Pons (tissue), 1 donor: ENCODE results near the gene TRPM3.

Experiments
- DNase-seq: peaks from one replicate; pipeline ENCODE4 v3.0.0-alpha.2; 2016; ENCODE audit warnings: low spot score

The TRPM3 gene

DNA sequence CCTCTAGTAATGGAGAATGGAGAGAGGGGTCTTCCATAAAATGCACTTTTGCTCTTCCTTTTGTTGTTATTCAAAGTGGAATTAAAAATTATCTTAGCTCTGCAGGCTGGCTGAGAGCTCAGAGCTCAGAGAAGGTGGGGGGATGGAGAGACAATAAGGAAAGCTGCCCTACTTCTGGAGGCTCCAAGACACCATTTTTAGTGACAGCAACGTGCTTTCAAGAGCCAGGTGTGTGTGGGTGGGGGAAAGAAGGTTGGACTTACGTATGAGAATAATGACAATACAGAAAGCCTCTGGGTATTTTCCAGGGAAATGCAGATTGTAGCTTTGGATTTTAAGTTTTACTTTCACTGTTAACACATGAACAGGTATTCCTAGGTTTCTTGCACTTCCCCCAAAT lies 173.9 kb downstream of the TRPM3 start:
- DNase-seq = no peak

DNA sequence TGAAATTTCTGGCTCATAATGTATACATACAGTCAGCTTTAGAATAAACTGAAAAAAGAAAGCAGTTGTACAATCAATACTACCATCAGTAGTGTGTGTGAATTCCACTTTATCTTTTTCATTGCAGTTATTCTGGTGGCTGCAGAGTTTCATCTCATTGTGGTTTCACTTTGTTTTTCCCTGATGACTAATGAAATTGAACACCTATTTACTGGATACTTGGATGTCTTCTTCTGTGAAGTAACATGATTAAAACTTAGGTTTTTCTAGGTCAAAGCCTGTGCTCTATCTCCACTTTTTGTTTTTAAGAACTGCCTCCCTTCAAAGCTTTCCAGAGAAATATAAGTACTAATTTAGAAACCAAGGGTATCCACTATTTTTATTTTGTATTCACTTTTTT lies 174.3 kb downstream of the TRPM3 start:
- DNase-seq = no peak

DNA sequence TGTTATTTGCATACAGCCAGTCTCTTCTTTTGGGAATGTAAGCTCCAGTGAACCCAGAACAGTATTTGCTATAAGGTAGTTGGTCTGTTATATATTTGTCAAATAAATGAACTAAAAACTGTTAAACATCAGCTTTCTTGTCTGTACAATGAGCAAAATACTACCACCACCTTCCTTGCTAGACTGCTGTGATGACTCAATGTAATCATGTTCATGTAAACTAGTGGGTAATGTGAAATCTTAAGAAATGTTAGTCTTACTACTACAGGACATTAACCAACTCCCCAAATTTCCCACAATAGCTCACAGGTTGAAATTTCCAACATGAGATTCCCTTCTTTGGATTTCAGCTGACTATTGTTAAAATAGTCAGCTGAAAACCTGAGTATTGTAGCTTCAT lies 176.1 kb downstream of the TRPM3 start:
- DNase-seq = no peak

DNA sequence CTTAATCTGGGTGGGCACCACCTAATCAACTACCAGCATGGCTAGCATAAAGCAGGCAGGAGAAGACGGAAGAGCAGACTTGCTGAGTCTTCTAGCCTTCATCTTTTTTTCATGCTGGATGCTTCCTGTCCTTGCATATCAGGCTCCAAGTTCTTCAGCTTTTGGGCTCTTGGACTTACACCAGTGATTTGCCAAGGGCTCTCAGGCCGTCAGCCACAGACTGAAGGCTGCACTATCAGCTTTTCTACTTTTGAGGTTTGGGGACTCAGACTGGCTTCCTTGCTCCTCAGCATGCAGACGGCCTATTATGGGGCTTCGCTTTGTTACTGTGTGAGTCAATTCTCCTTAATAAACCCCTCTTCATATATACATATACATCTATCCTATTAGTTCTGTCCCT lies 180.2 kb downstream of the TRPM3 start:
- DNase-seq = no peak

DNA sequence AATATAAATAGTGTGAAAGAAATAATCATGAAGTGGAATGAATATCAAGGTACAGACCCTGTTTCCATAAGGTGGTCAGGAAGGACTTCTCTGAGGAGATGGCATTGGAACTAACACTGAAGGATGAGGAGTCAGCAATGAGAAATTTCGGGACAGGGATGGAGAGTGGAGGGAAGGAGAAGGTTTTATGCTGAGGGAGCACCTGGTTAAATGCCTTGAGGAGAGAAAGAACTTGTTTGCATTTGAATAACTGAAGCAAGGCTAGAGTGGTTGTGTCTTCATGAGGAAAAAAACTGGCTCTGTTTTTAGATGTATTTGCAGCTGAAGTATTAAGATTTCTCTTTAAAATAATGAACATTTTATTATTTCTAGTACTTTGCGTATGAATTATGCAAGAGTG lies 180.8 kb downstream of the TRPM3 start:
- no peak for DNase-seq

DNA sequence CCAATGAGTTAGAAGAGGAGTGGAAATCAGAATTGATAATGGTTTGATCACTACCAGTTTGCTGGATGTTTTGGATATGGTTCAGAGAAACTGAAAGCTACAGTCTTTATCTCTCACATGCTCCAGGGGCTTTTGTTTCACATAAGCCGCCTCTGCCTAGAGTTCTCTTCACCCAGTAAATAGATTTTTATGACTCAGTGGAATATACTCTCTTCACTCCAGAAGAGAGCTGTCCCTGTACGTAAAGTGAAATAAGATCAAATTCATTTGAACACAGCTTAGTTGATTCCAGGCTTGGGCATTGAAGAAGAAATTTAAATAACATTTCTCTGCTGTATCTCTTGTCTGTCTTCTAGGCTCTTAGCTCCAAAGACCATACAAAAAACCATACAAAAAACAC lies 184.9 kb downstream of the TRPM3 start:
- DNase-seq = no peak

DNA sequence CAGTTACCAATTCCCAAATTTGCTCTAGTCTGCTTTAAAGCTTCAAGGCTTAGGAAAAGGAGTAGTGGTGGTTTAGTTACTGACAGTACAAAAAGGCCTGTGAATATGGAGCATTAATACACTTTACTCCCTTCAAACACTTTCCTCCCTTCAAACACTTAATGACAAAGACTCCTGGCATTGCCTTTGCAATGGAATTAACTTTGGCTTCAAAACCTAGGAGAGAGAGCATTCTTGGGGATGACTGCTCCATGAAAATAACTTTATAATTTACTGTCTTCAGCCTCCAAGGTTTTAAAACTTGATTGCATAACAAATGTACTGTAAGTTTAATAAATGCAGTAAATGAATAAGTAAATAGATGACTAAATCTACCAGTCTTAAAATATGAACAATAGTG lies 185.6 kb downstream of the TRPM3 start:
- DNase-seq = no peak

DNA sequence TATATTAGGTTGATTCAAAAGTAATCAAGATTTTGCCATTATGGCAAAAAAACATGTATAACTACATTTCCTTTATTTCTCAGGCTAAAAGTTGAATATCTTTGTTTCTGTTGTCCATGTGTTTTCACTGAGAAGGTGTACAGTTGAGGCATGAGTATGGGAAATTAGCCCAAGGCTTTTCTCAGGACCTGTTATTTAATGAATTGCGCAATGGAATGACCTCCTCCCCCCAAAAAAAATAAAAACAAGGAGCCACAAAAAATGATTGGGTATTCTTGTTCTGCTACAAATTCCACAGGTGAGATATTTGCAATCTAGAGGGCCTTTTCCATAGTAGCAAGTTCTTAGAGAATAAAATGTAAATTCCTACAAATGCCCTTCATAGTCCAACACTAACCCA lies 186.8 kb downstream of the TRPM3 start:
- no peak for DNase-seq

DNA sequence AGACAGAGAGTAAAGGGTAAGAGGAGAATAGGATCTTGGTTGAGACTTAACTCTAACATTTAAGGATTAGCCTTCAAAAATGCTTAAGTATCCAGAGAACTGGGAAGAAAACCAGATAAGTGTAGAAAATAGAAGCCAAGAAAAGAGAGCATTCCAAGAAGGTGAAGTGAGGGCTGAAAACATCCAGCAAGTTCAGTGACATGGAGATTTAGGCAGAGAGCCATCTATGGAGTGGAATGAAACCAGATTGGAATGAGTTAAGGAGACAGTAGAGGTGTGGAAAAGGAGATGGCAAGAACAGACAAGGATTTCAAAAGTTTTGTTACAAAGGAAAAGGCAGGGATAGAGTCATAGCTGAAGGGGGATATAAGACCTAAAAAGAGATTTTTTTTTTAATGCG lies 188.1 kb downstream of the TRPM3 start:
- DNase-seq = no peak

DNA sequence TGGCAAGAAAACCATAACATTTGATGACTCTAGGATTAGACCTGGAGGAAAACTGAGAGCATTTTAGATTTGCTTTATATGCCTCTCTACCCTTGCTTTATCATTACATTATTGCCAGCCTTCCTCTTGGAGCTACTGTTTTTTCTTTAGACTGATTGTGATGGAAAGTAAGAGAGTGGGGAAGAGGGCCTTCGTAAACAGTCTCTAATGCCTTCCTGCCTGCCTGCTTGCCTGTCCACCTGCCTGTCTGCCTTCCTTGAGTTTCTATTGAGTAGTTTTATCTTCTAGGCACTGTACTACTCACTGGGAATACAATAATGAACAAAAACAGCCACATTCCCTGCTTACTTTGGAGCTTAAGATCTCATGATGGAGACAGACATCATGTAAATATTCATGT lies 189.3 kb downstream of the TRPM3 start:
- DNase-seq = no peak

DNA sequence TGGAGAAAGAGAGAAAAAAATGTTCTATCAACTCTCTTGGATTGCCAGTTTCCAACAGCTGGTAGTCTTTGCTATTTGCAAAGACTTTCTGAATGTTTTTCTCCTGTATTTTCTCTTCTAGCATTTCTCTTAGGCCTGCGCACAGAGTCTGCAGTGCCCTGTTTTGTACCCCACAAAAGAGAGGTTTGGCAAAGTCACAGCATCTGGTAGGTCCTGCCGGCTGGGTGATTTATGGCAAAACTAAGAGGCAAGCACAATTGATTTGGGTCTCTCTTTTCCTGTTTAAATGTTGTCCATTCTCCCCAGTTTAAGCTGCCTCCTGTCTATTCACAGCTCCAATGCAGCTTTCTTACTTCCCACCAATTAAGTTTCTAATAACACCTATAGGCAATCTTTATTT lies 193.9 kb downstream of the TRPM3 start:
- DNase-seq = peak; percentile 23

DNA sequence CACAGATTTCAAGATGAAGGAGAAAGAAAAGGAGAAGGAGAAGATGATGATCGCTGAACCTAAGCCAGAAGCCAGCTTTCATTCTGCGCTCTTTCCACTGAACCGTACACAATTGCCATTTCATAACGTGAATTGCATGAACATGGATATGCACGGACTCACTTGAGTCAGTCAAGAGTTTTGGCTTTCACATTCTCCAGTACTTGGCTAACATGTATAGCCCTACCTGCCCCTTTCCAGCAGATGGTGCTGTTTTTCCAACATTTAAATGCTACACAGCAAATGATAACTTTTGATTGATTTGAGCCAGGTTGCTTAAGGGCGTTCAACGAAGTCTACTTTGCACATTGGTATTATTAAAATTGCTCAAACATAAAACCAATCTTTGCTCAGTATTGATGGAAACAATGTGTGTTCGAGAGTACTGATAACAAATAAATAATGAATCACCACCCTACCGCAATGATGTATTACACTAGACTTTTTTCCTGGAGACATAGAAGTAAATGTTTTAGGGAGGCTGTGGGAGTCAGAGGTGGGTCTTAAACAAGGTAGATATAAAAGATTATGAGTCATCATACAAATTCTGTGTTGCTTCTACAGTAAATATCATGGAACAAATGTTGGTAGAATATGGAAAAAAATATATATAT lies 196.4 kb downstream of the TRPM3 start:
- peak; percentile 75 for DNase-seq

DNA sequence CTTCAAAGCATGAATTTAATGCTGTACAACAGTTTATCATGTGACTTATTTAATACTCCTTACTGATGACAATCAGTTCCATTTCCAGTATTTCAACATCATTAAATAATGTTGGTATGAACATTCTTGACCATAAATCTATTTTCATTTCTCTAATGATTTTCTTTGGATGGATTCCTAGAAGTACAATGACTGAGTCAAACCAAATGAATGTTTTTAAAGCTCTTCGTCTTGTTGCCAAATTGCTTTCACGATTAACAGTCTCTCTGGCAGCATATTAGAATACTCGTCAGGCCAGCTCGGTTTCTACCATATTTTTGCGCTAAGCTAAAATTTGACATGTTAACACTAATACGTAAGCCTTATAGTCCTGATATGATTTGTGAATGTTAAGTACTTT lies 197.0 kb downstream of the TRPM3 start:
- no peak for DNase-seq

DNA sequence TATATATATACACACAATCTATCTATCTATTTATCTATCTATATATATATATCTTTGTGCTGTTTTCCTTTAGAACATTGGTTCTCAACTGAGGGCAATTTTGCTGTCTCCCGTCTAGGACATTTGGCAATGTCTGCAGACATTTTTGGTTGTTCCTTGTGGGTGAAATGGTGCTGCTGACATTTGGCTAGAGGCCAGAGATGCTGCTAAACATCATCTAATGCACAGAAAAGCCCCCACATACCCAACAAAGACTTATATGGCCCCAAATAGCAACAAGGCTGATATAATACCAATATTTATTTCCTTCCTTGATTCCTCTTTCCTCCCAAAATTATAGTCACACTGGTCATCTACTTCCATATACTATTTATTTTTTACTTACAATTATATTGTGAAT lies 197.5 kb downstream of the TRPM3 start:
- DNase-seq = no peak

DNA sequence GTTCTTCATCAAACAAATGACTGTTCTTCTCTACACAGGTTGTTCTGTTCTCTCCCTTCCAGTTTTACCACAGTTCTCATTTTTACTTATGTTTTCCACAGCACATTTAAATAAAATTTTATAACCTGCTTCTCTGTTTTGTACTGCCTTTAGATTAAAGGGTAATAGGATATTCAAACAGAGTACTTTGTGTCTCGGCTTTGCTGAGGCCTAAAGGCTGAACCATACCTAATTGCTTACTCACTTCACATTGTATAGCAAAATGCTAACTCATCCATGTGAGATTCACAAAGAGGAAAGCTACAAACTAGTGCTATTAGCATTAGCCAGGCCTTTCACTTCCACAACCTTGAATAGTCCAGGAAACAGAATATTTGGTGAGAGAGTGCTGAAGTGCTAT lies 200.3 kb downstream of the TRPM3 start:
- no peak for DNase-seq

DNA sequence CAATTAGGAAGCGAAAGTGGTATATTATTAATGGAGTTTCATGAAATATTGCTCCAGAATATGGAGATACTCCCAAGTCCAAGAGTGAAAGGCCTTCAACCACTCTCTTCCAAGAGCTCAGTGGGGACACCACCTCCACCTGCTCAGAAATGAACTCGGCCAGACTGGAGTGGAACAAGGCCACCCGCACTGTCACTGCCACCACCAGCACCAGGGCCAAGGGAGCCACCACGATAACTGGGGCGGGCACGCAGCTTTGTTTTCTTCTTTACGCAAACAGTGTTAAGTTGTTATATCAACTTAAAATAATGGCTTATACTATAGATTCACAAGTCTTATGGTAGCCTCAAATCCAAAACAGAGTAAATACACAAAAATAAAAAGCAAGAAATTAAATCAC lies 204.1 kb downstream of the TRPM3 start:
- DNase-seq = no peak

DNA sequence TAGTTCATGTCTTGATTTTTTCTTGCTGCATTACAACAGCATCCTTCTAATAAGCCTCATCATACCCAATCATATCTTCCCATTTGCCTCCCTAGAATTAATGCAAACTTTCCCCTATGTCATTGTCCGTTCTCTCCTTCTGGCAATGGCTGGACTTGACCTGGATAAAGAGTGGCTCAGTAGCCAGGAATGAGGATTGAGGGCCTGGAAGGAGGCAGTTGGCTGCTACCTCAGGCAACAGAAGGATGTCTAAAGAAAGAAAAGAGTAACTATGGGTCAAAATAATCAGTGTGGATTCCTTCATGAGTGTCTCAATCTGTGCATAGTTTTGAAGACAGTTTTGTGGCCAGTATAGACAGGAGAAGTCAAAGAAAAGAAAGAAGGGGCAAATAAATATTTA lies 209.6 kb downstream of the TRPM3 start:
- no peak for DNase-seq

DNA sequence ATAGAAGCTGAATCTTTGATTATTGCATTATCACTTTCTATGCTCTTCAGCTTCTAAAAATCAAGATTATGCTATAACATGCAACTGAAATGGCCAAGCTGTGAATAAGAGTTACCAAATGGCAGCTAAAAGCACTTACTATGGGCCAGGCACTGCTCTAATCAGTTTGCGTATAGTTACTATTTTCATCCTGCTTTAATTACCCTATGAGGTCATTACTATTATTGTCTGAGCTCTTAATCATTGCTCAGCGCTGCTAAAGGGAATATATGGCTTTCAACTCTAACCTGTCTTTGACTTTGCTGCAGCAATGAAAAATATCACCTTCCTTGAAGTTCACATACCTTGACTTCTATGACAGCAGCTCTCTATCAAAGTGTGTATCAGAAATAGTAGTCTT lies 210.8 kb downstream of the TRPM3 start:
- no peak for DNase-seq

DNA sequence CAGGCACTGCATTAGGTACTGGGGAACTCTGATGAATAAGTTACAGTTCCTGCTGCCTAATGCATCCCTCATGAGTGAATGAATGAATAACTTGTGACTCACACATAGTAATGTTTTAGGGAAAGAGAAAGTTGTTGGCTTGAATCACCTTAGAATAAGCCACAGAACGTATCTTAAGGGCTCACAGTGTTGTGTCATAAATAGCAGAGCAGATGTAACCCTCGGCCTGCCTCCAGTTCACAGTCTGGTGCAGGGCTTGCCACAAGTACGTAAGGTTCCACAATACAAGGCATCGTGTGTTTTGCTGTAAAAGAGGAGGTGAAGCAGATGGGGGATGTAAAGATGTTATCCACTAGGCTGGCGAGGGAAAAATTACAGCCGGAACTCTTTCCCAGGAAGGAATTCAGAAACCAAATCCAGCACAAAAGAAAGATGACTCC lies 218.7 kb downstream of the TRPM3 start:
- peak; percentile 17 for DNase-seq

DNA sequence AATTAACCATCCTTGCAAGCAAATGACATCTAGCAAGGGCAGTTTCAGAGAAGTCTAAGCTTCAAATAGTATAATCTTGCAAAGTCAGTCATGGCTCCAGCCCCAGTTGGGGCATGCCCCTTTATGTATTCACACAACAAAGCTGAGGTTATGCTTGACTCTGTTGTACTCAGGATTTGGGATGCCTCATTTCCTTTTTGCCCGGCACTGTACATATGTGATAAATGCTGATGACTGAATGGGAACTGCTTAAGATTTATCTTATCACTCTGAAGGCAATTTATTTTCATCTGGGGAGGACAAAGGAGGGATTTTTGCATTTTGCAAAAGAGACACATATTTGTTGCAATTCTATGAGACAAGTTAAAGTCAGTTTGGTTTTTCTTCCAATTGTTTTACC lies 219.2 kb downstream of the TRPM3 start:
- DNase-seq = no peak

DNA sequence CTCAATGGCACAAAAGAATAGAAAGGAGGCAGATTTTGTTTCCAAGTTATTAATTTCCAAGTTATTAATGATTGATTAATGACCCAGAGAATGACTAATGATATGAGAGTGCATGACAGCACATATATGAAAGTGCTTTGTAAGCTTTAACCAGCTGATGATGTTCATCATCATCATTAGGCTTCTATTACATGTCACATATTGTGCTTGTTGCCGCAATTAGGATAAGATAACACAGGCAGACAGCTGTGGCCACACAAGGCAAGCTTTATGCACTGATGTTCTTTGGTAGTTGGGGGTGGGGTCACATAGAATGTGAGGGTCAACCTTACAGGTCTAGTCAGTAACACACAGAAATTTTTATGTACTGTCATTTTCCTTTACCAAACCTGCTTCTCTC lies 219.7 kb downstream of the TRPM3 start:
- DNase-seq = no peak

DNA sequence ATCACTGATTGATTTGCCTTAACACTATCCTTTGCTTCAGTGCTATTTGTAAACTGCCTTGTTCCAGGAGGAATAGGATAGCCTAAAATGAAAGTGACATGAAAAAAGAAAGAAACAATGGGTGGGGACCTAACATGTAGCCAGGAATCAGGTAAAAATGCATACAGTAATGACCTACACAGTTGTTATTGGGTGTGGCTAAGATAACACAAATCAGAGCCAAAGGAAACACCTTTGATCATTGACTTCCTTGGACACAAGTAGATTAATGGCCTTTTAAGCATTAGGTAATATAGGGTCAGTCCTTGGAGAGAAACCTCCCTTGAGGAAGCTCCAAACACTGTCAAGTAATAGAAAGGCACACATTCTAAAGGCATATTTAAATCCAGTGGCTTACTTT lies 220.4 kb downstream of the TRPM3 start:
- DNase-seq = no peak

DNA sequence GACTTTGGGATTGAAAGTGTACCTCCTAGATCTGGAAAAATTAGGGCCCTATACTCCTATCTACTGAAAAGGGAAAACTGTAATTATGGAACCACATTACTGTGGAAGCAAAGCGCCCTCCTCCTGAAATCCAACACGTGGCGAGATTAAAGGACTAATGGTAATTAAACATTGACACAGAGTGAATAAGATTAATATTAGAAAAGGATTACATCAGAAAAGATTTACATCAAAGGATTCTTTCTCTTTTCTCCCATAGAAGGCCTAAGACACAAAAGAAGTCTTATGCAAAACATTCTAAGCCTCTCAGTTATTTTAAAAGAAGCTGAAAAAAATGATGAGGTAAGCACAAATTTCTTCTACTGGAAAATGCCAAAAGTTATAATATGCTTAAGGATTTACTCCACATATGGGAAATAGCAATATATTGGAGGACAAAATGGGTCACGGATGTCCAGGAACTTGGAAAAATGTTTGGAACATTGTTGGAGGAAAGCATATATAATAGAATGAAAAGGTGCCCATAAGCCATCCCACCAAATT lies 227.8 kb downstream of the TRPM3 start:
- DNase-seq = no peak

DNA sequence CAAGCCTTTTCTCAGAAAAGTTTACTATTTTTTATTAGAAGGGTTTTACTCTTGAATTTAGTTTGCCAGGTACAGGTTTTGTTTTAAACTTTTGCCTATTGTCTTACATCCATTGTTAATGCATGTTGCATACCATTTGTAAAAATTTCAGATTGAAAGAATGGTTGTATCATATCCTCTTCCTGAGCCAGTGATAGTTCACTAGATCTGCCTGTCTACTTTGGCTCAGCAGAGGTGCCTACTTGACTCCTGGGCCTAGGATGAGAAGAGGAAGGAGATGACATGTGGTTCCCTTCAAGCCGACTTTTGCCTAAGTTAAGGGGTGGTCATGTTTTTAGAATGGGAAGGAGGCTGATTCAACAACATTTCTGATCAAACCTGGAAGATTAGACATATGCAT lies 232.9 kb downstream of the TRPM3 start:
- DNase-seq = no peak

DNA sequence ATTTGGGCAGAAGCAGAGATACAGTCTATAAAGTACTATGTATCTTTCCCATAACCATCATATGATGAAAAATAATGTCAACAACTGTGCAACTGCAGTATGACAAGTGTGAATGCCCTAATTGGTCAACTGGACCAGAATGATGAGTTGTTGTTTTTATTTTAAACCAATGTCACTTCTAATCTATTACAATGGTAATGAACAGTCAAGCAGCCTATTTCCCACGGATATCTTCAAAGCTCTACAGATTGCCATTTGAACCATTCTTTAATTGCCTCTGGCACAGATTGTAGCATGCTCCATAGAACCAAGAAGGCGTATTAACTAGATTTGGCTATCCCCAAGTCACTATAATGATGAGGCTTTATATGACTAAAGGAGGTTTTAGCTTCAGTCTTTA lies 233.6 kb downstream of the TRPM3 start:
- no peak for DNase-seq
